NK-92 treated with Interleukin-12 subunit alpha and Interleukin-12 subunit beta, amount 100 ng/mL, for 24 hours (cell line): Measurements from ENCODE around the gene PRND.
A peak's percentile ranks its signal among the peaks of the same experiment; 100 is the strongest.
"Not testable (repeated sequence)": the region's sequence is repeated elsewhere in the genome, so short reads cannot be mapped to it uniquely, and the experiment has no call there.

Experiments
- DNase-seq: peaks from one replicate; lab custom pipeline; 2025; lab: John Stamatoyannopoulos, UW

The PRND gene

GRCh38 chr20:4737857-4738627 is 16.3 kb downstream of the PRND start:
- DNase-seq, result no peak

- peak; percentile 24 for DNase-seq
Observed at GRCh38 chr20:4740774-4741431, 19.2 kb downstream of the PRND start.

GRCh38 chr20:4748847-4749246 is 27.1 kb downstream of the PRND start:
- no peak for DNase-seq

- no peak for DNase-seq
Observed at GRCh38 chr20:4749326-4749725, 27.6 kb downstream of the PRND start.

GRCh38 chr20:4750381-4750780 is 28.7 kb downstream of the PRND start:
- DNase-seq, result no peak

GRCh38 chr20:4759100-4759884 is 37.6 kb downstream of the PRND start:
- DNase-seq, result not testable (repeated sequence)

- DNase-seq, result no peak
Observed at GRCh38 chr20:4763261-4763660, 41.6 kb downstream of the PRND start.

- DNase-seq, result no peak
Observed at GRCh38 chr20:4763723-4764510, 42.2 kb downstream of the PRND start.

- DNase-seq, result no peak
Observed at GRCh38 chr20:4764805-4765204, 43.1 kb downstream of the PRND start.

- DNase-seq, result no peak
Observed at GRCh38 chr20:4765681-4766080, 44.0 kb downstream of the PRND start.

GRCh38 chr20:4766631-4767030 is 44.9 kb downstream of the PRND start:
- DNase-seq, result no peak

GRCh38 chr20:4767084-4767483 is 45.4 kb downstream of the PRND start:
- no peak for DNase-seq

- no peak for DNase-seq
Observed at GRCh38 chr20:4769328-4769727, 47.6 kb downstream of the PRND start.

GRCh38 chr20:4770026-4770425 is 48.3 kb downstream of the PRND start:
- no peak for DNase-seq

- no peak for DNase-seq
Observed at GRCh38 chr20:4771004-4771403, 49.3 kb downstream of the PRND start.

GRCh38 chr20:4772132-4772531 is 50.4 kb downstream of the PRND start:
- no peak for DNase-seq

- not testable (repeated sequence) for DNase-seq
Observed at GRCh38 chr20:4773014-4773413, 51.3 kb downstream of the PRND start.

GRCh38 chr20:4773736-4774135 is 52.0 kb downstream of the PRND start:
- no peak for DNase-seq

GRCh38 chr20:4774207-4774606 is 52.5 kb downstream of the PRND start:
- DNase-seq, result no peak

GRCh38 chr20:4775322-4776078 is 53.8 kb downstream of the PRND start:
- no peak for DNase-seq

- no peak for DNase-seq
Observed at GRCh38 chr20:4776079-4776630, 54.4 kb downstream of the PRND start.
